HepG2 (cell line): Measurements from ENCODE around the gene CCDC57. TPM values are rescaled to one million over a fixed set of nuclear protein-coding genes. Genes with fewer than 3 reads are reported as not detected.
A peak's percentile ranks its signal among the peaks of the same experiment; 100 is the strongest.

Source experiments
- CSRNP1 ChIP-seq: sonication (generic); formaldehyde crosslinking; IDR thresholded peaks from 2 replicates; pipeline ENCODE4 v1.8.1; 2023; ENCODE audit warnings: mild to moderate bottlenecking, missing genetic modification reagents
- ELF4 ChIP-seq: sonication (generic); formaldehyde crosslinking; IDR thresholded peaks from 2 replicates; pipeline ENCODE4 v1.5.0; 2020; ENCODE audit warnings: missing genetic modification reagents, mild to moderate bottlenecking, moderate library complexity, borderline replicate concordance
- FOXO1 ChIP-seq: sonication (generic); formaldehyde crosslinking; IDR thresholded peaks from 2 replicates; pipeline ENCODE4 v1.4.0; 2020; ENCODE audit warnings: missing genetic modification reagents
- GRHL1 ChIP-seq: sonication (generic); formaldehyde crosslinking; conservative IDR thresholded peaks from 2 replicates; pipeline ENCODE4 v1.8.0; 2022; ENCODE audit warnings: missing genetic modification reagents
- HOXA7 ChIP-seq: sonication (generic); formaldehyde crosslinking; IDR thresholded peaks from 2 replicates; pipeline ENCODE4 v1.8.1; 2022; ENCODE audit warnings: mild to moderate bottlenecking, missing genetic modification reagents, moderate library complexity
- ISX ChIP-seq: sonication (generic); formaldehyde crosslinking; conservative IDR thresholded peaks from 2 replicates; pipeline ENCODE4 v1.5.0; 2020; ENCODE audit warnings: missing genetic modification reagents
- KDM5A ChIP-seq: fragments of 200-600 bp; sonication (generic); IDR thresholded peaks from 2 replicates; pipeline ENCODE4 v1.7.0; 2018; ENCODE audit warnings: antibody characterized with exemption, mild to moderate bottlenecking, low read length, borderline replicate concordance
- NCOA5 ChIP-seq: sonication (generic); formaldehyde crosslinking; IDR thresholded peaks from 2 replicates; pipeline ENCODE4 v1.4.0; 2020; ENCODE audit warnings: missing genetic modification reagents
- PLSCR1 ChIP-seq: sonication (generic); formaldehyde crosslinking; IDR thresholded peaks from 2 replicates; pipeline ENCODE4 v1.5.0; 2020; ENCODE audit warnings: missing genetic modification reagents, mild to moderate bottlenecking, borderline replicate concordance
- POLR2G ChIP-seq: fragments of 200-400 bp; formaldehyde crosslinking; IDR thresholded peaks from 2 replicates; pipeline ENCODE4 v1.6.1; 2018; ENCODE audit warnings: mild to moderate bottlenecking, low read depth, low read length, moderate library complexity
- RBFOX2 ChIP-seq: fragments of 200-400 bp; formaldehyde crosslinking; IDR thresholded peaks from 2 replicates; pipeline ENCODE4 v1.6.1; 2017; ENCODE audit warnings: low read depth, mild to moderate bottlenecking, low read length
- RELA ChIP-seq: sonication (generic); formaldehyde crosslinking; IDR thresholded peaks from 2 replicates; pipeline ENCODE4 v1.4.0; 2020; ENCODE audit warnings: missing genetic modification reagents
- SMAD9 ChIP-seq: sonication (generic); formaldehyde crosslinking; IDR thresholded peaks from 2 replicates; pipeline ENCODE4 v1.5.1; 2020; ENCODE audit warnings: mild to moderate bottlenecking, missing genetic modification reagents
- THAP9 ChIP-seq: sonication (generic); formaldehyde crosslinking; IDR thresholded peaks from 2 replicates; pipeline ENCODE4; 2020; ENCODE audit warnings: missing genetic modification reagents, mild to moderate bottlenecking, borderline replicate concordance
- WIZ ChIP-seq: sonication (generic); formaldehyde crosslinking; IDR thresholded peaks from 2 replicates; pipeline ENCODE4 v1.5.1; 2020; ENCODE audit warnings: mild to moderate bottlenecking, missing genetic modification reagents
- ZNF253 ChIP-seq: sonication (generic); formaldehyde crosslinking; IDR thresholded peaks from 2 replicates; pipeline ENCODE4 v1.8.0; 2022; ENCODE audit warnings: mild to moderate bottlenecking, missing genetic modification reagents, borderline replicate concordance
- ZNF383 ChIP-seq: sonication (generic); formaldehyde crosslinking; IDR thresholded peaks from 2 replicates; pipeline ENCODE4 v1.4.0; 2020; ENCODE audit warnings: missing genetic modification reagents, mild to moderate bottlenecking, borderline replicate concordance
- ZNF431 ChIP-seq: sonication (generic); formaldehyde crosslinking; IDR thresholded peaks from 2 replicates; pipeline ENCODE4 v1.9.0; 2022; ENCODE audit warnings: missing genetic modification reagents, low read depth, mild to moderate bottlenecking, borderline replicate concordance
- ZNF460 ChIP-seq: sonication (generic); formaldehyde crosslinking; IDR thresholded peaks from 2 replicates; pipeline ENCODE4 v1.5.1; 2020; ENCODE audit warnings: missing genetic modification reagents, mild to moderate bottlenecking, borderline replicate concordance
- ZNF552 ChIP-seq: sonication (generic); formaldehyde crosslinking; IDR thresholded peaks from 2 replicates; pipeline ENCODE4 v1.9.0; 2022; ENCODE audit warnings: missing genetic modification reagents, mild to moderate bottlenecking, borderline replicate concordance
- ZNF589 ChIP-seq: sonication (generic); formaldehyde crosslinking; conservative IDR thresholded peaks from 2 replicates; pipeline ENCODE4 v1.8.0; 2022; ENCODE audit warnings: mild to moderate bottlenecking, moderate library complexity, missing genetic modification reagents
- polyA plus RNA-seq, 8 experiments: library from polyadenylated mRNA; depleted of rRNA in 3 of 8; stranded (reverse) in 7 of 8; unstranded in 1 of 8; fragments of >200 nt; fragmentation: Illumina TruSeq in 4 of 8; extraction: Trizol in 4 of 8; gene quantifications; 2 replicates each; pipeline versions ENCODE4 v1.2.1 to v1.2.3, GENCODE V29; 2011 to 2016; ENCODE audit warnings: low read depth in 4 of 8, missing spikeins in 1 of 8, mixed read lengths in 1 of 8; ENCODE audit not compliant: insufficient read depth in 1 of 8
- total RNA-seq, 5 experiments: library from RNA; depleted of rRNA; stranded (reverse); fragments of >200 nt; fragmentation: Illumina TruSeq; extraction: Trizol; gene quantifications; 2 replicates each; pipeline ENCODE4 v1.2.3, GENCODE V29; 2016; ENCODE audit warnings: low read depth in 1 of 5
- TF ChIP-seq, protein P1 (sequence below): sonication (generic); formaldehyde crosslinking; IDR thresholded peaks from 2 replicates; pipeline ENCODE4 v1.4.0; 2020; ENCODE audit warnings: missing genetic modification reagents

Gene CCDC57
- total and polyA plus RNA-seq, 2 of the 13 experiments (the other 11 are each of a cell fraction or from before 2014, with no cell fraction given), result 59.3 to 59.9 TPM

- TF ChIP-seq, protein P1, sequence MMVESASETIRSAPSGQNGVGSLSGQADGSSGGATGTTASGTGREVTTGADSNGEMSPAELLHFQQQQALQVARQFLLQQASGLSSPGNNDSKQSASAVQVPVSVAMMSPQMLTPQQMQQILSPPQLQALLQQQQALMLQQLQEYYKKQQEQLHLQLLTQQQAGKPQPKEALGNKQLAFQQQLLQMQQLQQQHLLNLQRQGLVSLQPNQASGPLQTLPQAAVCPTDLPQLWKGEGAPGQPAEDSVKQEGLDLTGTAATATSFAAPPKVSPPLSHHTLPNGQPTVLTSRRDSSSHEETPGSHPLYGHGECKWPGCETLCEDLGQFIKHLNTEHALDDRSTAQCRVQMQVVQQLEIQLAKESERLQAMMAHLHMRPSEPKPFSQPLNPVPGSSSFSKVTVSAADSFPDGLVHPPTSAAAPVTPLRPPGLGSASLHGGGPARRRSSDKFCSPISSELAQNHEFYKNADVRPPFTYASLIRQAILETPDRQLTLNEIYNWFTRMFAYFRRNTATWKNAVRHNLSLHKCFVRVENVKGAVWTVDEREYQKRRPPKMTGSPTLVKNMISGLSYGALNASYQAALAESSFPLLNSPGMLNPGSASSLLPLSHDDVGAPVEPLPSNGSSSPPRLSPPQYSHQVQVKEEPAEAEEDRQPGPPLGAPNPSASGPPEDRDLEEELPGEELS (CRISPR knock-in tag), result no peak
- TF ChIP-seq RBFOX2 (peak; percentile 86), ELF4 (CRISPR knock-in tag) (no peak), ZNF383 (peak; percentile 9; the same call in 1 of the 2 replicates), ZNF460 (CRISPR knock-in tag) (0 out of 2 replicates have a peak, but pooled peaks have one; percentile 4), ZNF552 (CRISPR knock-in tag) (no peak), FOXO1 (CRISPR knock-in tag) (peak; percentile 2; the same call in 1 of the 2 replicates), CSRNP1 (no peak), NCOA5 (CRISPR knock-in tag) (no peak), ZNF431 (CRISPR knock-in tag) (no peak), KDM5A (no peak), THAP9 (no peak), GRHL1 (CRISPR knock-in tag) (no peak), WIZ (CRISPR knock-in tag) (no peak), SMAD9 (CRISPR knock-in tag) (no peak), ZNF589 (CRISPR knock-in tag) (0 out of 2 replicates have a peak, but pooled peaks have one; percentile 9), ISX (CRISPR knock-in tag) (no peak), ZNF253 (CRISPR knock-in tag) (no peak), HOXA7 (CRISPR knock-in tag) (no peak), PLSCR1 (CRISPR knock-in tag) (no peak), POLR2G (peak; percentile 67), RELA (CRISPR knock-in tag) (no peak)
These were observed 23.1 kb upstream of the CCDC57 start (continued) for GRCh38 chr17:82235775-82236141.
